ENCODE data around the gene C1orf159.
"Not testable (repeated sequence)": the region's sequence is repeated elsewhere in the genome, so short reads cannot be mapped to it uniquely, and the experiment has no call there.

Gene C1orf159

DNA sequence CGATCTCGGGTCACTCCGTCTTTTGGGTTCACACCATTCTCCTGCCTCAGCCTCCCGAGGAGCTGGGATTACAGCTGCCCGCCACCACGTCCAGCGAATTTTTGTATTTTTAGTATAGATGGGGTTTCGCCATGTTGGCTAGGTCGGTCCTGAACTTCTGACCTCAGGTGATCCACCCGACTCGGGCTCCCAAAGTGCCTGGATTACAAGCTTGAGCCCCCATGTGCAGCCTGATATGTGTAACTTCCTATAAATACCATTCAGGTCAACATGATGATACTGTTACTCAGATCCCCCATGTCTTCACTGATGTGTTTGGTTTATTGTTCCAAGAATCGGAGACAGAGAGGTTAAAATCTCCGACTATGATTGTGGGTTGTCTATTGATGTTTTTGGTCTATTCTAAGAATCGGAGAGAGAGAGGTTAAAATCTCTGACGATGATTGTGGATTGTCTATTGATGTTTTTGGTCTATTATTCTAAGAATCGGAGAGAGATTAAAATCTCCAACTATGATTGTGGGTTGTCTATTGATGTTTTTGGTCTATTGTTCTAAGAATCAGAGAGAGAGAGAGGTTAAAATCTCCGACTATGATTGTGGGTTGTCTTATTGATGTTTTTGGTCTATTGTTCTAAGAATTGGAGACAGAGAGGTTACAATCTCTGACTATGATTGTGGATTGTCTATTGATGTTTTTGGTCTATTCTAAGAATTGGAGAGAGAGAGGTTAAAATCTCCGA is 17.0 kb downstream of the C1orf159 start:
- no peaks in the 10 kb centered on the region for H3K27me3 ChIP-seq (ENCODE audit: insufficient read depth, poor library complexity, severe bottlenecking)
- TF ChIP-seq, protein P1, sequence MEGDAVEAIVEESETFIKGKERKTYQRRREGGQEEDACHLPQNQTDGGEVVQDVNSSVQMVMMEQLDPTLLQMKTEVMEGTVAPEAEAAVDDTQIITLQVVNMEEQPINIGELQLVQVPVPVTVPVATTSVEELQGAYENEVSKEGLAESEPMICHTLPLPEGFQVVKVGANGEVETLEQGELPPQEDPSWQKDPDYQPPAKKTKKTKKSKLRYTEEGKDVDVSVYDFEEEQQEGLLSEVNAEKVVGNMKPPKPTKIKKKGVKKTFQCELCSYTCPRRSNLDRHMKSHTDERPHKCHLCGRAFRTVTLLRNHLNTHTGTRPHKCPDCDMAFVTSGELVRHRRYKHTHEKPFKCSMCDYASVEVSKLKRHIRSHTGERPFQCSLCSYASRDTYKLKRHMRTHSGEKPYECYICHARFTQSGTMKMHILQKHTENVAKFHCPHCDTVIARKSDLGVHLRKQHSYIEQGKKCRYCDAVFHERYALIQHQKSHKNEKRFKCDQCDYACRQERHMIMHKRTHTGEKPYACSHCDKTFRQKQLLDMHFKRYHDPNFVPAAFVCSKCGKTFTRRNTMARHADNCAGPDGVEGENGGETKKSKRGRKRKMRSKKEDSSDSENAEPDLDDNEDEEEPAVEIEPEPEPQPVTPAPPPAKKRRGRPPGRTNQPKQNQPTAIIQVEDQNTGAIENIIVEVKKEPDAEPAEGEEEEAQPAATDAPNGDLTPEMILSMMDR (IDR thresholded peaks at IDR 0.05; ENCODE audit: poor library complexity, severe bottlenecking) = no peak
- H3K36me3 ChIP-seq (ENCODE audit: low read depth) = no peaks in the 10 kb centered on the region
- H3K4me1 ChIP-seq (ENCODE audit: insufficient read depth, poor library complexity, severe bottlenecking) = no peaks in the 10 kb centered on the region
- H3K9me3 ChIP-seq (ENCODE audit: severe bottlenecking) = peaks cover 6% of the 10 kb centered on the region
- DNase-seq (ENCODE audit: low spot score) = no peak
- H3K4me3 ChIP-seq (ENCODE audit: severe bottlenecking) = no peak overlapping the region
- no peak overlapping the region for H3K27ac ChIP-seq (ENCODE audit: poor library complexity, severe bottlenecking)
- no peak for ATAC-seq (ENCODE audit: low read depth)

GRCh38 chr1:1096136-1096535 is 19.8 kb downstream of the C1orf159 start:
- DNase-seq (ENCODE audit: low spot score); H3K9me3 ChIP-seq (ENCODE audit: severe bottlenecking); ATAC-seq (ENCODE audit: low read depth); H3K4me3 ChIP-seq (ENCODE audit: severe bottlenecking); H3K27me3 ChIP-seq (ENCODE audit: insufficient read depth, poor library complexity, severe bottlenecking); H3K27ac ChIP-seq (ENCODE audit: poor library complexity, severe bottlenecking); H3K4me1 ChIP-seq (ENCODE audit: insufficient read depth, poor library complexity, severe bottlenecking); H3K36me3 ChIP-seq (ENCODE audit: low read depth): not testable (repeated sequence)

GRCh38 chr1:1094981-1095380 is 20.9 kb downstream of the C1orf159 start:
- ATAC-seq (ENCODE audit: low read depth) (no peak), DNase-seq (ENCODE audit: low spot score) (no peak)
- no peaks in the 10 kb centered on the region for H3K27me3 ChIP-seq (ENCODE audit: insufficient read depth, poor library complexity, severe bottlenecking)
- no peaks in the 10 kb centered on the region for H3K4me1 ChIP-seq (ENCODE audit: insufficient read depth, poor library complexity, severe bottlenecking)
- TF ChIP-seq, protein P1 (IDR thresholded peaks at IDR 0.05; ENCODE audit: poor library complexity, severe bottlenecking) = no peak
- H3K4me3 ChIP-seq (ENCODE audit: severe bottlenecking) = no peak overlapping the region
- no peaks in the 10 kb centered on the region for H3K36me3 ChIP-seq (ENCODE audit: low read depth)
- H3K27ac ChIP-seq (ENCODE audit: poor library complexity, severe bottlenecking) = no peak overlapping the region
- H3K9me3 ChIP-seq (ENCODE audit: severe bottlenecking) = peaks cover under 1% of the 10 kb centered on the region

- TF ChIP-seq, protein P1 (IDR thresholded peaks at IDR 0.05; ENCODE audit: poor library complexity, severe bottlenecking) = no peak
- Histone ChIP-seq H3K4me1 (ENCODE audit: insufficient read depth, poor library complexity, severe bottlenecking) (no peaks in the 10 kb centered on the region), H3K4me3 (ENCODE audit: severe bottlenecking) (no peak overlapping the region), H3K9me3 (ENCODE audit: severe bottlenecking) (no peaks in the 10 kb centered on the region), H3K27ac (ENCODE audit: poor library complexity, severe bottlenecking) (no peak overlapping the region), H3K36me3 (ENCODE audit: low read depth) (no peaks in the 10 kb centered on the region), H3K27me3 (ENCODE audit: insufficient read depth, poor library complexity, severe bottlenecking) (no peaks in the 10 kb centered on the region)
- DNase-seq (ENCODE audit: low spot score) (no peak), ATAC-seq (ENCODE audit: low read depth) (no peak)
These were observed 22.3 kb downstream of the C1orf159 start for GRCh38 chr1:1093610-1093943.

- no peaks in the 10 kb centered on the region for H3K9me3 ChIP-seq (ENCODE audit: severe bottlenecking)
- no peaks in the 10 kb centered on the region for H3K27me3 ChIP-seq (ENCODE audit: insufficient read depth, poor library complexity, severe bottlenecking)
- H3K27ac ChIP-seq (ENCODE audit: poor library complexity, severe bottlenecking) = no peak overlapping the region
- no peak overlapping the region for H3K4me3 ChIP-seq (ENCODE audit: severe bottlenecking)
- DNase-seq (ENCODE audit: low spot score) = no peak
- H3K4me1 ChIP-seq (ENCODE audit: insufficient read depth, poor library complexity, severe bottlenecking) = no peaks in the 10 kb centered on the region
- no peak for ATAC-seq (ENCODE audit: low read depth)
- no peaks in the 10 kb centered on the region for H3K36me3 ChIP-seq (ENCODE audit: low read depth)
- TF ChIP-seq, protein P1 (IDR thresholded peaks at IDR 0.05; ENCODE audit: poor library complexity, severe bottlenecking) = no peak
These were observed 22.8 kb downstream of the C1orf159 start for GRCh38 chr1:1092894-1093609.
